ENCODE results near the gene PHF2. TPM values are rescaled to one million over a fixed set of nuclear protein-coding genes. Genes with fewer than 3 reads are reported as not detected.

Gene PHF2
- total and polyA plus RNA-seq, 2 experiments from 2014 or later = 4.6 to 16.5 TPM

DNA sequence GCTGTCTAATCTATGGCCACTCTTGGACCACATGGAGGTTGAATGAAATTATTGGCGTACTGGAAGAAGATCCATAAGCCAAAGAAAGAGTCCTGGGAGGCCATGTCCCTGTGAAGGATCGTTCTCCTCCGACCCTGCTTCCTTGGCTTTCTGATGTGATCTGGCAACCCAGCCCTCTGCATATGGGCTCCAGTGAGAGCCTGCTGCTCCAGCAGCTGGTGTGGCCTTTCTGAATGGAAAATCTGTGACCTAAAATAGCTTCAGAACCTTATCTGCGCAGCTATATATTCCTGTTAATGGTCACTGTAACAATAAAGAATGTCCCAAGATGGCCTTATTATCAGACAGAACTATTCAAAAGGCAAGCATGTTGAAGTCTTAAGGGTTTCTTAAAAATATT is 40.2 kb upstream of the PHF2 start:
- no peak for DNase-seq
- H3K4me3 ChIP-seq = no peak overlapping the region
- in situ Hi-C loops (cut with MboI) = no loop called here
- no peaks in the 10 kb centered on the region for H3K27me3 ChIP-seq (replicated peaks; ENCODE audit: insufficient read depth)
- no peak overlapping the region for H2AFZ ChIP-seq
- H3K4me2 ChIP-seq (ENCODE audit: unreplicated experiment) = no peak overlapping the region
- H3F3A ChIP-seq (ENCODE audit: insufficient read depth) = peaks cover 4% of the 10 kb centered on the region; the same call in 1 of the 2 replicates
- H3K9me2 ChIP-seq (ENCODE audit: insufficient read depth) = no peaks in the 10 kb centered on the region
- H3K36me3 ChIP-seq (ENCODE audit: low read depth) = peaks cover 30% of the 10 kb centered on the region; the same call in 1 of the 2 replicates
- H3K79me2 ChIP-seq (ENCODE audit: insufficient read depth) = peaks cover 68% of the 10 kb centered on the region
- H4K20me1 ChIP-seq (ENCODE audit: insufficient read depth) = no peaks in the 10 kb centered on the region
- no peak overlapping the region for H3K9ac ChIP-seq
- H3K9me3 ChIP-seq (ENCODE audit: low read depth) = no peaks in the 10 kb centered on the region
- no peak overlapping the region for H3K27ac ChIP-seq
- no peak for TF ChIP-seq EZH2phosphoT487 (IDR thresholded peaks at IDR 0.05; ENCODE audit: insufficient read depth, low read depth)
- no peak for TF ChIP-seq EZH2 (IDR thresholded peaks at IDR 0.05; ENCODE audit: insufficient read depth, poor library complexity, severe bottlenecking)
- no peaks in the 10 kb centered on the region for H3K4me1 ChIP-seq (ENCODE audit: insufficient read depth)
- WGBS, 2 experiments (ENCODE audit: low coverage in 1 of 2, low lambda C conversion rate in 2 of 2, missing lambda C conversion rate in 2 of 2) = 95 to 98% methylated on average over 4 of the region's 4 CpGs

DNA sequence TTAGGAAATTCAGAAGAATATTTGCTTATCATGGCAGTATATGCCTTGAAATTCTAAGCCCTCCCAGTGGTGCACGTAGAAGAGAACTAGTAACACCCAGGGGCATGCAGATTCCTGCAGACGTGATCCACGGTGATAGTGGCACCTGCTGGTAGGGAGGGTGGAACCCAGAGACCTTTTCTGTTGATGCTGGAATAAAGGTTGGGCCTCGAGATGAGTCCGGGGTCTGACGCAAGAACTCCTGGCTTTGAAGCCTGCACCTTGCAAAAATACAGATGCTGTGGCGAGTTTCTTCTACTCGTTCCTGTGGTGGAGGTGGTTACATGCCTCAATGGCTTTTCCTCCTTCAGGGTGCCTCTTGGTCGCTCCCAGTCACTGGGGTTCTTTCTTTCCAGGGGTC is 39.5 kb upstream of the PHF2 start:
- Histone ChIP-seq H3K79me2 (ENCODE audit: insufficient read depth) (peaks cover 64% of the 10 kb centered on the region), H3K27me3 (replicated peaks; ENCODE audit: insufficient read depth) (no peaks in the 10 kb centered on the region), H3K4me2 (ENCODE audit: unreplicated experiment) (no peak overlapping the region), H3K9me2 (ENCODE audit: insufficient read depth) (no peaks in the 10 kb centered on the region), H3K27ac (no peak overlapping the region), H4K20me1 (ENCODE audit: insufficient read depth) (no peaks in the 10 kb centered on the region), H3F3A (ENCODE audit: insufficient read depth) (peaks cover 4% of the 10 kb centered on the region; the same call in 1 of the 2 replicates), H3K4me3 (no peak overlapping the region), H3K4me1 (ENCODE audit: insufficient read depth) (no peaks in the 10 kb centered on the region), H3K9ac (no peak overlapping the region), H3K36me3 (ENCODE audit: low read depth) (peaks cover 25% of the 10 kb centered on the region; the same call in 1 of the 2 replicates), H3K9me3 (ENCODE audit: low read depth) (no peaks in the 10 kb centered on the region), H2AFZ (no peak overlapping the region)
- no peak for TF ChIP-seq EZH2phosphoT487 (IDR thresholded peaks at IDR 0.05; ENCODE audit: insufficient read depth, low read depth)
- TF ChIP-seq EZH2 (IDR thresholded peaks at IDR 0.05; ENCODE audit: insufficient read depth, poor library complexity, severe bottlenecking) = no peak
- WGBS, 2 experiments (ENCODE audit: low coverage in 1 of 2, low lambda C conversion rate in 2 of 2, missing lambda C conversion rate in 2 of 2) = 88 to 95% methylated on average over 9 of the region's 9 CpGs
- in situ Hi-C loops (cut with MboI) = no loop called here
- no peak for DNase-seq

DNA sequence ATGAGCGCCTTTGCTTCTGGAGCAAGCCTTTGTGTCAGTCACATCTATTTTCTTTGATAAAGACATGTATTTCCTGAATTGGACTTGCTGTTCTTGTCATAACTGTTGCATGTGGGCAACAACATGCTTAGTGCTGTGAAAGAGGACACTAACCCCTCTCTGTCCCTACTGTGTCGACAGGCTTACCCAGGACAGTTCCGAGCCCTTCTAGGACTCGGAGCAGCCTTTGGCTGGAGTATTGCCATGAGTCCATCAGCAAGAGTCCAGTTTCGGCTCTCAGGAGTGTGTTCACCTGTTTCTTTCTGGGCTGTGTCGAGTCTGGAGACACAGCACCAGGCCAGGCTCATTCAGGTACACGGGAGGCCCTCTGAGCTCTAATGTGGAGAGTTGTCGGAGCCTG is 36.1 kb upstream of the PHF2 start:
- Histone ChIP-seq H3K9ac (no peak overlapping the region), H3K4me1 (ENCODE audit: insufficient read depth) (no peaks in the 10 kb centered on the region), H3K36me3 (ENCODE audit: low read depth) (peaks cover 21% of the 10 kb centered on the region; the same call in 1 of the 2 replicates), H3K9me2 (ENCODE audit: insufficient read depth) (no peaks in the 10 kb centered on the region), H3F3A (ENCODE audit: insufficient read depth) (peaks cover 4% of the 10 kb centered on the region; the same call in 1 of the 2 replicates), H2AFZ (no peak overlapping the region), H3K4me3 (no peak overlapping the region), H3K27ac (no peak overlapping the region), H4K20me1 (ENCODE audit: insufficient read depth) (no peaks in the 10 kb centered on the region), H3K79me2 (ENCODE audit: insufficient read depth) (peaks cover 52% of the 10 kb centered on the region), H3K27me3 (replicated peaks; ENCODE audit: insufficient read depth) (no peaks in the 10 kb centered on the region), H3K9me3 (ENCODE audit: low read depth) (no peaks in the 10 kb centered on the region), H3K4me2 (ENCODE audit: unreplicated experiment) (no peak overlapping the region)
- no peak for DNase-seq
- WGBS, 2 experiments (ENCODE audit: low coverage in 1 of 2, low lambda C conversion rate in 2 of 2, missing lambda C conversion rate in 2 of 2) = 91% methylated on average over 8 of the region's 8 CpGs
- in situ Hi-C loops (cut with MboI) = no loop called here
- no peak for TF ChIP-seq EZH2phosphoT487 (IDR thresholded peaks at IDR 0.05; ENCODE audit: insufficient read depth, low read depth)
- no peak for TF ChIP-seq EZH2 (IDR thresholded peaks at IDR 0.05; ENCODE audit: insufficient read depth, poor library complexity, severe bottlenecking)

DNA sequence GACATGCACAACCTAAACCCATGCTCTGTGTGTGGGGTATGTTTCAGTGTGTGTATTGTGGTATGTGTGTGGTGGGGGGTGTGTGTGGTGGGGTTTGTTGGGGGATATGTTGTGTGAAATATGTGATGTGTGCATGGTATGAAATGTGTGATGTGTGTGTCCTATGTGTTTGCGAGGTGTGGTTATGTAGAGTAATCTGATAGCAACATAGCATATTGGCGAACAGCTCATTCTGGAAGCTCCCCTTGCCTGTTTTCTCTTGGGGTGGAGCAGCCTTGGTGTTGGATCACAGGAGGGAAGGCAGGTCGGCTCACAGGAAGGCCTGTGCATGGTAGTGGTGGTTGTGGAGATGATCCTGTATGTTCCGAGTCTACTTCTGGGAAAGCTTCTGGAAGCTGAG is 35.4 kb upstream of the PHF2 start:
- Histone ChIP-seq H3K79me2 (ENCODE audit: insufficient read depth) (peaks cover 52% of the 10 kb centered on the region), H3K4me3 (no peak overlapping the region), H4K20me1 (ENCODE audit: insufficient read depth) (no peaks in the 10 kb centered on the region), H3K27me3 (replicated peaks; ENCODE audit: insufficient read depth) (no peaks in the 10 kb centered on the region), H3K9me3 (ENCODE audit: low read depth) (no peaks in the 10 kb centered on the region), H3K4me1 (ENCODE audit: insufficient read depth) (no peaks in the 10 kb centered on the region), H3K9ac (no peak overlapping the region), H3K9me2 (ENCODE audit: insufficient read depth) (no peaks in the 10 kb centered on the region), H3K4me2 (ENCODE audit: unreplicated experiment) (no peak overlapping the region), H2AFZ (no peak overlapping the region), H3F3A (ENCODE audit: insufficient read depth) (peaks cover 4% of the 10 kb centered on the region; the same call in 1 of the 2 replicates), H3K36me3 (ENCODE audit: low read depth) (peaks cover 21% of the 10 kb centered on the region; the same call in 1 of the 2 replicates), H3K27ac (no peak overlapping the region)
- WGBS, 2 experiments (ENCODE audit: low coverage in 1 of 2, low lambda C conversion rate in 2 of 2, missing lambda C conversion rate in 2 of 2) = 74 to 85% methylated on average over 4 of the region's 4 CpGs
- DNase-seq = no peak
- TF ChIP-seq EZH2phosphoT487 (IDR thresholded peaks at IDR 0.05; ENCODE audit: insufficient read depth, low read depth) (no peak), EZH2 (IDR thresholded peaks at IDR 0.05; ENCODE audit: insufficient read depth, poor library complexity, severe bottlenecking) (no peak)
- in situ Hi-C loops (cut with MboI) = no loop called here
